ENCODE measurements around the gene SDK1.
"Not testable (repeated sequence)": the region's sequence is repeated elsewhere in the genome, so short reads cannot be mapped to it uniquely, and the experiment has no call there.

SDK1 gene

GRCh38 chr7:4073052-4073451 lies 772.0 kb downstream of the SDK1 start:
- no peak for DNase-seq (ENCODE audit: low read depth in 3 of 3)

GRCh38 chr7:4073750-4074149 lies 772.7 kb downstream of the SDK1 start:
- DNase-seq (ENCODE audit: low read depth in 3 of 3) = no peak

GRCh38 chr7:4074407-4074806 lies 773.4 kb downstream of the SDK1 start:
- DNase-seq (ENCODE audit: low read depth in 3 of 3) = no peak

- DNase-seq (ENCODE audit: low read depth in 3 of 3) = no peak
These were observed 773.9 kb downstream of the SDK1 start for GRCh38 chr7:4074994-4075393.

GRCh38 chr7:4076701-4077294 lies 775.7 kb downstream of the SDK1 start:
- no peak for DNase-seq (ENCODE audit: low read depth in 3 of 3)

- no peak for DNase-seq (ENCODE audit: low read depth in 3 of 3)
These were observed 776.9 kb downstream of the SDK1 start for GRCh38 chr7:4077980-4078379.

GRCh38 chr7:4078580-4078979 lies 777.5 kb downstream of the SDK1 start:
- DNase-seq (ENCODE audit: low read depth in 3 of 3) = no peak

- no peak for DNase-seq (ENCODE audit: low read depth in 3 of 3)
These were observed 778.3 kb downstream of the SDK1 start for GRCh38 chr7:4079366-4079765.

GRCh38 chr7:4079956-4080355 lies 778.9 kb downstream of the SDK1 start:
- no peak for DNase-seq (ENCODE audit: low read depth in 3 of 3)

GRCh38 chr7:4080954-4081353 lies 779.9 kb downstream of the SDK1 start:
- no peak for DNase-seq (ENCODE audit: low read depth in 3 of 3)

- no peak for DNase-seq (ENCODE audit: low read depth in 3 of 3)
These were observed 782.5 kb downstream of the SDK1 start for GRCh38 chr7:4083513-4083912.

- no peak for DNase-seq (ENCODE audit: low read depth in 3 of 3)
These were observed 783.2 kb downstream of the SDK1 start for GRCh38 chr7:4084271-4084670.

- DNase-seq (ENCODE audit: low read depth in 3 of 3) = no peak
These were observed 785.1 kb downstream of the SDK1 start for GRCh38 chr7:4085937-4086691.

GRCh38 chr7:4086723-4087122 lies 785.7 kb downstream of the SDK1 start:
- DNase-seq (ENCODE audit: low read depth in 3 of 3) = no peak

GRCh38 chr7:4091767-4092166 lies 790.7 kb downstream of the SDK1 start:
- no peak for DNase-seq (ENCODE audit: low read depth in 3 of 3)

GRCh38 chr7:4093035-4093434 lies 792.0 kb downstream of the SDK1 start:
- no peak for DNase-seq (ENCODE audit: low read depth in 3 of 3)

GRCh38 chr7:4093483-4093882 lies 792.4 kb downstream of the SDK1 start:
- DNase-seq (ENCODE audit: low read depth in 3 of 3) = no peak

GRCh38 chr7:4094158-4094557 lies 793.1 kb downstream of the SDK1 start:
- DNase-seq (ENCODE audit: low read depth in 3 of 3) = not testable (repeated sequence)

GRCh38 chr7:4097001-4097609 lies 796.1 kb downstream of the SDK1 start:
- no peak for DNase-seq (ENCODE audit: low read depth in 3 of 3)

GRCh38 chr7:4098169-4098568 lies 797.1 kb downstream of the SDK1 start:
- DNase-seq (ENCODE audit: low read depth in 3 of 3) = no peak

- DNase-seq (ENCODE audit: low read depth in 3 of 3) = no peak
These were observed 798.6 kb downstream of the SDK1 start for GRCh38 chr7:4099651-4100050.

GRCh38 chr7:4100148-4100547 lies 799.1 kb downstream of the SDK1 start:
- no peak for DNase-seq (ENCODE audit: low read depth in 3 of 3)

GRCh38 chr7:4100691-4101090 lies 799.6 kb downstream of the SDK1 start:
- DNase-seq (ENCODE audit: low read depth in 3 of 3) = no peak
